ENCODE data around the gene COMMD10.

Gene COMMD10

GRCh38 chr5:116297296-116297814 lies 212.5 kb downstream of the COMMD10 start:
- DNase-seq = no peak

GRCh38 chr5:116299746-116300640 lies 215.2 kb downstream of the COMMD10 start:
- DNase-seq = no peak

- DNase-seq = no peak
Observed at GRCh38 chr5:116301110-116301509, 216.3 kb downstream of the COMMD10 start.

GRCh38 chr5:116303340-116303739 lies 218.5 kb downstream of the COMMD10 start:
- no peak for DNase-seq

GRCh38 chr5:116303810-116304209 lies 219.0 kb downstream of the COMMD10 start:
- DNase-seq = peak; percentile 72

GRCh38 chr5:116305899-116306298 lies 221.1 kb downstream of the COMMD10 start:
- DNase-seq = no peak

- DNase-seq = no peak
Observed at GRCh38 chr5:116306846-116307245, 222.0 kb downstream of the COMMD10 start.

GRCh38 chr5:116308391-116308790 lies 223.6 kb downstream of the COMMD10 start:
- DNase-seq = no peak

GRCh38 chr5:116313366-116313765 lies 228.5 kb downstream of the COMMD10 start:
- DNase-seq = no peak

- DNase-seq = no peak
Observed at GRCh38 chr5:116315531-116315930, 230.7 kb downstream of the COMMD10 start.

- no peak for DNase-seq
Observed at GRCh38 chr5:116318091-116318854, 233.4 kb downstream of the COMMD10 start.

- no peak for DNase-seq
Observed at GRCh38 chr5:116320486-116320885, 235.7 kb downstream of the COMMD10 start.

- DNase-seq = no peak
Observed at GRCh38 chr5:116329503-116329902, 244.7 kb downstream of the COMMD10 start.

GRCh38 chr5:116340799-116341198 lies 256.0 kb downstream of the COMMD10 start:
- no peak for DNase-seq
